Measurements from ENCODE around the gene SLC49A3. TPM values are rescaled to one million over a fixed set of nuclear protein-coding genes. Genes with fewer than 3 reads are reported as not detected.

SLC49A3 gene
- total and polyA plus RNA-seq, 2 of the 13 experiments (the other 11 are each of a cell fraction or from before 2014, with no cell fraction given): 0.07 to 0.17 TPM

- TF ChIP-seq IKZF5 (CRISPR knock-in tag; IDR thresholded peaks at IDR 0.05) (peak; percentile 59; the same call in 1 of the 2 replicates), SPEN (CRISPR knock-in tag; IDR thresholded peaks at IDR 0.05; ENCODE audit: low read depth) (no peak), SP5 (CRISPR knock-in tag; IDR thresholded peaks at IDR 0.05; ENCODE audit: borderline replicate concordance, low read depth) (0 out of 2 replicates have a peak, but pooled peaks have one; percentile 18), SMARCC2 (IDR thresholded peaks at IDR 0.05) (no peak), ZSCAN20 (CRISPR knock-in tag; IDR thresholded peaks at IDR 0.05; ENCODE audit: borderline replicate concordance) (no peak), ZNF382 (CRISPR knock-in tag; IDR thresholded peaks at IDR 0.05; ENCODE audit: borderline replicate concordance) (no peak), ZNF367 (CRISPR knock-in tag; IDR thresholded peaks at IDR 0.05; ENCODE audit: borderline replicate concordance) (no peak), ZNF18 (CRISPR knock-in tag; IDR thresholded peaks at IDR 0.05; ENCODE audit: insufficient replicate concordance) (no peak), ZBTB39 (CRISPR knock-in tag; IDR thresholded peaks at IDR 0.05) (no peak), PTBP1 (IDR thresholded peaks at IDR 0.05; ENCODE audit: low read depth, low read length, poor library complexity, severe bottlenecking) (no peak), HCFC1 (IDR thresholded peaks at IDR 0.05; ENCODE audit: low read depth, low read length) (no peak), SRSF1 (optimal IDR thresholded peaks at IDR 0.05; ENCODE audit: low read depth, low read length) (no peak), ATF2 (CRISPR knock-in tag; IDR thresholded peaks at IDR 0.05) (0 out of 2 replicates have a peak, but pooled peaks have one; percentile 20), RERE (CRISPR knock-in tag; IDR thresholded peaks at IDR 0.05; ENCODE audit: low read depth) (no peak), ZEB1 (IDR thresholded peaks at IDR 0.05; ENCODE audit: insufficient replicate concordance, low read depth) (no peak)
These were observed 30.0 kb downstream of the SLC49A3 start (continued) for GRCh38 chr4:658681-659667.
